ENCODE measurements around the gene MYL5. TPM values are rescaled to one million over a fixed set of nuclear protein-coding genes. Genes with fewer than 3 reads are reported as not detected.

Gene MYL5
- total RNA-seq, 1 donor from 2014 or later, result 1.1 TPM

DNA sequence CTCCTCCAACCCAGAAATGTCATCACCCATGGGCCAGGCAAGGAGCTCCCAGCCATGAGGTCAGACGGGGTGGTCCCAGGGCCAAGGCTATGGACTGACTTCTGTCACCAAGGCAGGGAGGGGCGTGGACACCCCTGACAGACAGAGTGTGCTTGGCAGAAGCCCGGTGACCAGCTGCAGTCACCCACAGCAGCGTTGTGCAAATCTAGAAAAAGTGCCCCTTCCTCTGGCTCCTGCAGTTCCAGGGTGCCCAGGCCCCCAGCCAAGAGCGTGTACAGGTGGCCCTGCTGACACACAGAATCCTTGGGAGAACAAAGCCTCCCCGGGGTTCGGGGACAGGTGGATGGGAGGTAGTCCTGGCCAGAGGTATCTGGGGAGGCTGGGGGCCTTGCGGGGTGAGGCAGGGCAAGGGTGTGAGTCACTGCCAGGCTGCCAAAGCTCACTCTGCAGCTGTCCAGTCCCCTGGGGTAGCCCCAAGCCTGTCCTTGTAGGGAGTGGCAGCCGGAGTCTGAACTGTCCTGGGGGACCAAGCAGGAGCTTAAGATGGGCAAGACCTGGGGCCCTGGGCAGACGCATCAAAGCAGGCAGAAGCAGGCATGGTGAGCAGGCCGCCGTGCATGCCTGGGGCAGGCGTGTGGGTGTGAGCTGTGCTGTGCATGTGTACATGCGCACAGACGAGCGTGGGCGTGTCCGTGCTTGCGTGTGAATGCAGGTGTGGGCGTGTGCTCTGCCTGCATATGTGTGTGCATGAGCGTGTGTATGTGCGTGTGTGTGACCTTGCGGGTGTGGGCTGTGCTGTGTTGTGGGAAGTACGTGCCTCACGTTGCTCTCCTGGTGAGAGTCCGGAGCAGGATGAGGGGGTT, 3.3 kb downstream of the MYL5 start:
- Histone ChIP-seq H3K27ac (no peak overlapping the region), H3K9me3 (no peaks in the 10 kb centered on the region), H3K4me1 (peaks cover 16 to 26% of the 10 kb centered on the region in 2 donors), H3K4me3 (no peak overlapping the region), H3K27me3 (peaks cover 10% of the 10 kb centered on the region), H3K36me3 (peaks cover under 1 to 3% of the 10 kb centered on the region in 2 donors)
- TF ChIP-seq, protein P1, sequence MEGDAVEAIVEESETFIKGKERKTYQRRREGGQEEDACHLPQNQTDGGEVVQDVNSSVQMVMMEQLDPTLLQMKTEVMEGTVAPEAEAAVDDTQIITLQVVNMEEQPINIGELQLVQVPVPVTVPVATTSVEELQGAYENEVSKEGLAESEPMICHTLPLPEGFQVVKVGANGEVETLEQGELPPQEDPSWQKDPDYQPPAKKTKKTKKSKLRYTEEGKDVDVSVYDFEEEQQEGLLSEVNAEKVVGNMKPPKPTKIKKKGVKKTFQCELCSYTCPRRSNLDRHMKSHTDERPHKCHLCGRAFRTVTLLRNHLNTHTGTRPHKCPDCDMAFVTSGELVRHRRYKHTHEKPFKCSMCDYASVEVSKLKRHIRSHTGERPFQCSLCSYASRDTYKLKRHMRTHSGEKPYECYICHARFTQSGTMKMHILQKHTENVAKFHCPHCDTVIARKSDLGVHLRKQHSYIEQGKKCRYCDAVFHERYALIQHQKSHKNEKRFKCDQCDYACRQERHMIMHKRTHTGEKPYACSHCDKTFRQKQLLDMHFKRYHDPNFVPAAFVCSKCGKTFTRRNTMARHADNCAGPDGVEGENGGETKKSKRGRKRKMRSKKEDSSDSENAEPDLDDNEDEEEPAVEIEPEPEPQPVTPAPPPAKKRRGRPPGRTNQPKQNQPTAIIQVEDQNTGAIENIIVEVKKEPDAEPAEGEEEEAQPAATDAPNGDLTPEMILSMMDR (IDR thresholded peaks at IDR 0.05), result no peak
- DNase-seq (ENCODE audit: low spot score in 2 of 2), result no peak
- intact Hi-C loops (cut with DNase I), result loop anchor here (10.0 kb wide), 1 partner anchor 1037 kb away; the partner anchor contains the start of gene SLBP

GRCh38 chr4:678331-679103, 4.2 kb downstream of the MYL5 start:
- no peak for DNase-seq (ENCODE audit: low spot score in 2 of 2)
- no peak overlapping the region for H3K27ac ChIP-seq
- TF ChIP-seq, protein P1 (IDR thresholded peaks at IDR 0.05), result no peak
- H3K9me3 ChIP-seq, result no peaks in the 10 kb centered on the region
- peaks cover 10% of the 10 kb centered on the region for H3K27me3 ChIP-seq
- intact Hi-C loops (cut with DNase I), result loop anchor here (10.0 kb wide), 1 partner anchor 1036 kb away; the partner anchor contains the start of gene SLBP
- no peak overlapping the region for H3K4me3 ChIP-seq
- peaks cover 13 to 21% of the 10 kb centered on the region in 2 donors for H3K4me1 ChIP-seq
- no peaks in the 10 kb centered on the region for H3K36me3 ChIP-seq

DNA sequence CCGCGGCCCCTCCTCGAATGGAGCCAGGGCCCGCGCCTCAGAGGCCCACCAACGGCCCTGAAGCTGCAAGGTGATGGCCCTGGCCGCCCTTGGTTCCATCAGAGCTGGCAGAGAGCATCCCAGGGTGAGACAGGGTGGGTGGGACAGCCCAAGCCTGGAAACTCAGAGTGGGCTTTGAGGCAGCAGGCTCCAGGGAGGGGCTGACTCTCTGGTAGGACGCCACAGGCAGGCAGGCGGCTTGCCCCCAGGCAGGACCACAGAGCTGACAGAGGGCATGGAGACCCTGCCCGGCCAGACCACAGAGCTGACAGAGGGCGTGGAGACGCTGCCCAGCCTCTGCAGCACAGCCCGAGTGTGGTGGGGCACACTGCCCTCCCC, 4.8 kb downstream of the MYL5 start:
- intact Hi-C loops (cut with DNase I), result loop anchor here (10.0 kb wide), 1 partner anchor 1036 kb away; the partner anchor contains the start of gene SLBP
- Histone ChIP-seq H3K9me3 (no peaks in the 10 kb centered on the region), H3K36me3 (no peaks in the 10 kb centered on the region), H3K27me3 (peaks cover 10% of the 10 kb centered on the region), H3K27ac (no peak overlapping the region), H3K4me3 (no peak overlapping the region), H3K4me1 (peaks cover 12 to 18% of the 10 kb centered on the region in 2 donors)
- no peak for DNase-seq (ENCODE audit: low spot score in 2 of 2)
- TF ChIP-seq, protein P1 (IDR thresholded peaks at IDR 0.05), result no peak

DNA sequence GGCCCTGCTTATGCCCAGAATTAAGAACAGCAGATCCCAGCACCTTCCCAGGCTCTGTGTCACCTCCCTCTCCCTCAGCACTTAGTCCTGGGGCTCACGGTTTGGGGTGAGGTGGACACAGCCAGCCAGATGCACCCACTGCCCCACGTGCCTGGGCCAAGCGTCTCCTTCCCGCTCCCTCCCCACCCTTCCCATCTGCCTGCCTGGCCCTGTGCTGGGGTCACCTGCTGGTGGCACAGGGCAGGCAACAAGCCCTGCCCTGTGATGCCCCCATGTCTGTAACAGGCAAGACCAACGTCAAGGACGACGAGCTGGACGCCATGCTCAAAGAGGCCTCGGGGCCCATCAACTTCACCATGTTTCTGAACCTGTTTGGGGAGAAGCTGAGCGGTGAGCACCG, 5.3 kb downstream of the MYL5 start:
- H3K4me1 ChIP-seq, result peaks cover 12 to 18% of the 10 kb centered on the region in 2 donors
- intact Hi-C loops (cut with DNase I), result loop anchor here (10.0 kb wide), 1 partner anchor 1035 kb away; the partner anchor contains the start of gene SLBP
- no peaks in the 10 kb centered on the region for H3K36me3 ChIP-seq
- H3K27ac ChIP-seq, result no peak overlapping the region
- no peak overlapping the region for H3K4me3 ChIP-seq
- TF ChIP-seq, protein P1 (IDR thresholded peaks at IDR 0.05), result no peak
- DNase-seq (ENCODE audit: low spot score in 2 of 2), result no peak
- H3K27me3 ChIP-seq, result peaks cover 10% of the 10 kb centered on the region
- H3K9me3 ChIP-seq, result no peaks in the 10 kb centered on the region

GRCh38 chr4:680091-680490, 5.7 kb downstream of the MYL5 start:
- no peak for DNase-seq (ENCODE audit: low spot score in 2 of 2)
- no peak overlapping the region for H3K4me3 ChIP-seq
- no peak overlapping the region for H3K27ac ChIP-seq
- peaks cover 11 to 16% of the 10 kb centered on the region in 2 donors for H3K4me1 ChIP-seq
- H3K36me3 ChIP-seq, result no peaks in the 10 kb centered on the region
- H3K9me3 ChIP-seq, result no peaks in the 10 kb centered on the region
- intact Hi-C loops (cut with DNase I), result no loop called here
- TF ChIP-seq, protein P1 (IDR thresholded peaks at IDR 0.05), result no peak
- peaks cover 10% of the 10 kb centered on the region for H3K27me3 ChIP-seq

Measured in ascending aorta (tissue), 2 donors.